ENCODE data around the gene ANP32B. TPM values are rescaled to one million over a fixed set of nuclear protein-coding genes. Genes with fewer than 3 reads are reported as not detected.
A peak's percentile ranks its signal among the peaks of the same experiment; 100 is the strongest.

The ANP32B gene
- 12.7 and 13.8 TPM in 2 replicates for total RNA-seq

GRCh38 chr9:97982683-97983588 is at the start of gene ANP32B:
Gene ANP32B, plus strand, starts transcription at chr9:97983341. Its CDS starts 215 bp downstream, at chr9:97983556.
- no peaks in the 10 kb centered on the region for H3K36me3 ChIP-seq (ENCODE audit: insufficient read depth, low read length)
- H3K79me2 ChIP-seq (ENCODE audit: insufficient read depth, low read length): peaks cover 48% of the 10 kb centered on the region
- peak; percentile 48 for TF ChIP-seq CTCF (IDR thresholded peaks at IDR 0.05; ENCODE audit: extremely low read depth, low read depth, low read length)
- H3K27me3 ChIP-seq (ENCODE audit: insufficient read depth, low read length): no peaks in the 10 kb centered on the region
- H3K4me2 ChIP-seq (ENCODE audit: insufficient read depth, low read length): peak within 1 kb of the TSS; percentile 90
- peak within 1 kb of the TSS; percentile 87 for H3K27ac ChIP-seq (ENCODE audit: low read depth, low read length)
- peak within 1 kb of the TSS; percentile 85 for H2AFZ ChIP-seq (ENCODE audit: low read length)
- H3K4me1 ChIP-seq (ENCODE audit: insufficient read depth, low read length): peaks cover 9% of the 10 kb centered on the region
- peak; percentile 99 for DNase-seq (ENCODE audit: insufficient read length, low spot score, missing footprints)
- H3K4me3 ChIP-seq (ENCODE audit: insufficient read depth, low read length): peak within 1 kb of the TSS; percentile 89
- peaks cover 12% of the 10 kb centered on the region for H4K20me1 ChIP-seq (ENCODE audit: insufficient read depth, low read length)
- H3K9me3 ChIP-seq (ENCODE audit: low read depth, low read length): no peaks in the 10 kb centered on the region

DNA sequence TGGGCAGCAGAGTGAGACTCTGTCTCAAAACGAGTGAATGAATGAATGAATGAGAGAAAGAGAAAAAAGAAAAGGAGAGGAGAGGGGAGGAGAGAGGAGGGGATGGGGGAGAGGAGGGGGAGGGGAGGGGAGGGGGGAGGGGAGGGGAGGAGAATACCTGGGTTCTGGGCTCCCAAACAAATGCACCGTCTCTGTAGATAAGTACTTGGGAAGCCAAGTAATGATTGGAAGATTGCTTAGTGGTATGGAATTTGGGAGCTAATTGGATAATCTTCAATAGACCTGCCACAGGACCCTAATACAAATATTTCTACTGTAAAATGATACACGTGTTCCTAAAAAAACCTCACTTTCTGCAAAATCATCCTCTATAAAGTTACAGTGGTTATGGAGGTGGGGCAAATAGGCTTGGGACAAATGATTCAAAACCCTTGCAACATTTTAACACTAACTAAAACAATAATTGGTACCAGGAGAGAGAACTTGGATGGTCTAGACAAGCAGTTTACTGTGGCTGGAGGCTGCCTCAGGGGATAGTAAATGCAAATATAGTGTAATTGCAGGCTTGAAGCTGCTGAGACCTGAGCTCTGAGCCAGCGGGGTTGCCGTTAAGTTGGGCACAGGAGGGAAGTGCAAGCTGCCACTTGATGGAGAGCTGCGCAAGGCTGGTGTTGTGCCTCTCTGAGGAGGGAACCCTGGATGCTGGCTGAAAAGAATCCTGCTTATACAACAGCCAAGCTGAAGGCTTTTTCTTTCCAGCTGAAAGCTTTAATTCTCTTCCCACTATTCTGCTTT is 48.6 kb upstream of the ANP32B start:
- Histone ChIP-seq H3K4me2 (ENCODE audit: insufficient read depth, low read length) (no peak overlapping the region), H2AFZ (ENCODE audit: low read length) (no peak overlapping the region), H3K27me3 (ENCODE audit: insufficient read depth, low read length) (peaks cover 65% of the 10 kb centered on the region), H3K36me3 (ENCODE audit: insufficient read depth, low read length) (no peaks in the 10 kb centered on the region), H3K27ac (ENCODE audit: low read depth, low read length) (no peak overlapping the region), H3K4me3 (ENCODE audit: insufficient read depth, low read length) (no peak overlapping the region), H3K4me1 (ENCODE audit: insufficient read depth, low read length) (no peaks in the 10 kb centered on the region), H3K9me3 (ENCODE audit: low read depth, low read length) (no peaks in the 10 kb centered on the region), H4K20me1 (ENCODE audit: insufficient read depth, low read length) (no peaks in the 10 kb centered on the region), H3K79me2 (ENCODE audit: insufficient read depth, low read length) (no peaks in the 10 kb centered on the region)
- DNase-seq (ENCODE audit: insufficient read length, low spot score, missing footprints): peak; percentile 44
- no peak for TF ChIP-seq CTCF (IDR thresholded peaks at IDR 0.05; ENCODE audit: extremely low read depth, low read depth, low read length)

DNA sequence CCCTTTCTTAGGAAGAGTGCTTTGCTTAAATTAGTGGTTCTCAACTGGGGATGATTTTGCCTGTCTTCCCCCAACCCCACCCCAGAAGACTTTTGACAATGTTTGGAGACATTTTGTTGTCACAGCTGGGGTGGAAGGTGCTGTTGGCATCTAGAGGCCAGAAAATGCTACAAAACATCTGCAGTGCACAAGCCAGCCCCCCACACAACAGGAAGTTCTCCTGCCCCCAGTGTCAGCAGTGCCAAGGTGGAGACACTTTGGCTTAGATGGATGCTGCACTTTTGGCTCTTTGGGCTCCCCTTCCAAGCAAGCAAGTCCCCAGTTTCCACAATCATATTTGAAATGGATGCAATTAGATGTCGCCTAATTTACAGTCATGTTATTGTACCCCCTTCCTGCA is 47.9 kb upstream of the ANP32B start:
- H2AFZ ChIP-seq (ENCODE audit: low read length): no peak overlapping the region
- no peak overlapping the region for H3K4me2 ChIP-seq (ENCODE audit: insufficient read depth, low read length)
- H4K20me1 ChIP-seq (ENCODE audit: insufficient read depth, low read length): no peaks in the 10 kb centered on the region
- peaks cover 68% of the 10 kb centered on the region for H3K27me3 ChIP-seq (ENCODE audit: insufficient read depth, low read length)
- H3K27ac ChIP-seq (ENCODE audit: low read depth, low read length): no peak overlapping the region
- no peak for TF ChIP-seq CTCF (IDR thresholded peaks at IDR 0.05; ENCODE audit: extremely low read depth, low read depth, low read length)
- H3K9me3 ChIP-seq (ENCODE audit: low read depth, low read length): no peaks in the 10 kb centered on the region
- H3K4me3 ChIP-seq (ENCODE audit: insufficient read depth, low read length): no peak overlapping the region
- H3K4me1 ChIP-seq (ENCODE audit: insufficient read depth, low read length): no peaks in the 10 kb centered on the region
- no peaks in the 10 kb centered on the region for H3K36me3 ChIP-seq (ENCODE audit: insufficient read depth, low read length)
- peak; percentile 8 for DNase-seq (ENCODE audit: insufficient read length, low spot score, missing footprints)
- H3K79me2 ChIP-seq (ENCODE audit: insufficient read depth, low read length): no peaks in the 10 kb centered on the region

- H3K27me3 ChIP-seq (ENCODE audit: insufficient read depth, low read length): peaks cover 74% of the 10 kb centered on the region
- no peaks in the 10 kb centered on the region for H4K20me1 ChIP-seq (ENCODE audit: insufficient read depth, low read length)
- H3K4me1 ChIP-seq (ENCODE audit: insufficient read depth, low read length): no peaks in the 10 kb centered on the region
- H3K27ac ChIP-seq (ENCODE audit: low read depth, low read length): no peak overlapping the region
- H2AFZ ChIP-seq (ENCODE audit: low read length): no peak overlapping the region
- H3K9me3 ChIP-seq (ENCODE audit: low read depth, low read length): no peaks in the 10 kb centered on the region
- no peak for DNase-seq (ENCODE audit: insufficient read length, low spot score, missing footprints)
- H3K4me2 ChIP-seq (ENCODE audit: insufficient read depth, low read length): no peak overlapping the region
- no peaks in the 10 kb centered on the region for H3K79me2 ChIP-seq (ENCODE audit: insufficient read depth, low read length)
- no peaks in the 10 kb centered on the region for H3K36me3 ChIP-seq (ENCODE audit: insufficient read depth, low read length)
- no peak for TF ChIP-seq CTCF (IDR thresholded peaks at IDR 0.05; ENCODE audit: extremely low read depth, low read depth, low read length)
- no peak overlapping the region for H3K4me3 ChIP-seq (ENCODE audit: insufficient read depth, low read length)
Measured at GRCh38 chr9:97936998-97937397, 46.1 kb upstream of the ANP32B start.
